Measurements from ENCODE around the gene DBN1.

DBN1 gene

DNA sequence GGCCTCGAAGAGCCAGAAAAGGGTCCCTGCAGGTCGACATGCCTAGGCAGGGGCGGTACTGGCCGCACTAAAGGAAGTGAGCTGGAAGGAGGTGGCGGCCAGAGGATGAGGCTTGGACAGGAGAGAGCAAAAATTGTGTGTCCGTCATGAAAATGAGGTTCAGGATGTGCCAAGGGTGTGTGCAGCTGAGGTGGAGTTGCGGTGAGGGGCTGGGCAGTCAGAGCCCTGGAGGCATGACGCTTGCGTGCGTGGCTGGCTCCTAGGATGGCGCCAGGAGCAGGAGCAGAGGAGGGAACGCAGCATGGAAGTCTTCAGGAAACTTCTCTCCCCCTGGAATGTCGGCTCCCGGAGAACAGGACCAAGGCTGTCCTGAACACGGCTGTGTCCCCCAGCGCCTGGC is 29.5 kb upstream of the DBN1 start:
- TF ChIP-seq REST (IDR thresholded peaks at IDR 0.05; ENCODE audit: insufficient read depth in 1 of 2, low read depth in 2 of 2, low read length in 2 of 2) (no peak), TAF1 (IDR thresholded peaks at IDR 0.05; ENCODE audit: borderline replicate concordance, insufficient read depth, low read length) (no peak), POLR2AphosphoS5 (IDR thresholded peaks at IDR 0.05; ENCODE audit: low read depth, low read length) (no peak), SIN3A (IDR thresholded peaks at IDR 0.05; ENCODE audit: borderline replicate concordance, insufficient read depth, low read length) (no peak), FOXP2 (optimal IDR thresholded peaks at IDR 0.05; ENCODE audit: borderline replicate concordance, extremely low read depth, extremely low read length, insufficient read depth) (no peak)

DNA sequence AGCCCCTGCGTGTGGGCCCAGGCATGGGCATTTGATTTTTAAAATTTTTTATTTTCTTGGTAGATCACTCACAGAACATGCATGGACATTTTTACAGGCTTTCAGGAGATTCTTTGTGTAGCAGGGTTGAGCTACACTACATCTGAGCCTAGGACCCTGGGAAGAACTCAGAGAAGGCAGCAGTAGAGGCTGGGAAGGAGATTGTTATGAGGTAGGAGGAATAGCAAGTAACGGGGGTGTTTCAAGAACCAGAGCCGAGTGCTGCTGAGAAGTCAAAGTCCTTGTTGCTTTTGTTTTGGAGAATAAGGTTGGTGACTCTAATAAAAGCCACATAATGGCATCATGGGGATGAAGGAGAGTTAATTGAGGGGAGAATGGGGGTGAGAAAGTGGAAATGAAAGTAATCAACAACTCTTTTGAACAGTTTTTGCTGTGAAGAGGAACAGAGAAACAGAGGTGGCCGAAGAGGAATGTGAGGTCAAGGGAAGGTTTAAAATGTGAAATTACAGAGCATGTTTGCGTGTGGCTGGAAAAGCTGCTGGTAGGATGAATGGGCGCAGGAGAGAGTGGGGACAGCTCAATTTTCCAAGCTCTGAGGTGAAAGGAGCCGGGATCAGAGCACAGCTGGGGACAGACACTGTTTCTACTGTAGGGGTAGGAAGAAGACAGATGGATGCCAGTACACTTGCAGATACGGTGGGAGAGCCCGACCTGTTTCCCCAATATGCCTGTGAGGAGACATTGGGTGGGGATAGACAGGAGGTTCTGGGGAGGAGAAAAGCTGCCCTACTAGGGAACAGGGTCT is 28.6 kb upstream of the DBN1 start:
- TF ChIP-seq TAF1 (IDR thresholded peaks at IDR 0.05; ENCODE audit: borderline replicate concordance, insufficient read depth, low read length): no peak
- no peak for TF ChIP-seq POLR2AphosphoS5 (IDR thresholded peaks at IDR 0.05; ENCODE audit: low read depth, low read length)
- no peak for TF ChIP-seq REST (IDR thresholded peaks at IDR 0.05; ENCODE audit: insufficient read depth in 1 of 2, low read depth in 2 of 2, low read length in 2 of 2)
- TF ChIP-seq FOXP2 (optimal IDR thresholded peaks at IDR 0.05; ENCODE audit: borderline replicate concordance, extremely low read depth, extremely low read length, insufficient read depth): no peak
- no peak for TF ChIP-seq SIN3A (IDR thresholded peaks at IDR 0.05; ENCODE audit: borderline replicate concordance, insufficient read depth, low read length)

DNA sequence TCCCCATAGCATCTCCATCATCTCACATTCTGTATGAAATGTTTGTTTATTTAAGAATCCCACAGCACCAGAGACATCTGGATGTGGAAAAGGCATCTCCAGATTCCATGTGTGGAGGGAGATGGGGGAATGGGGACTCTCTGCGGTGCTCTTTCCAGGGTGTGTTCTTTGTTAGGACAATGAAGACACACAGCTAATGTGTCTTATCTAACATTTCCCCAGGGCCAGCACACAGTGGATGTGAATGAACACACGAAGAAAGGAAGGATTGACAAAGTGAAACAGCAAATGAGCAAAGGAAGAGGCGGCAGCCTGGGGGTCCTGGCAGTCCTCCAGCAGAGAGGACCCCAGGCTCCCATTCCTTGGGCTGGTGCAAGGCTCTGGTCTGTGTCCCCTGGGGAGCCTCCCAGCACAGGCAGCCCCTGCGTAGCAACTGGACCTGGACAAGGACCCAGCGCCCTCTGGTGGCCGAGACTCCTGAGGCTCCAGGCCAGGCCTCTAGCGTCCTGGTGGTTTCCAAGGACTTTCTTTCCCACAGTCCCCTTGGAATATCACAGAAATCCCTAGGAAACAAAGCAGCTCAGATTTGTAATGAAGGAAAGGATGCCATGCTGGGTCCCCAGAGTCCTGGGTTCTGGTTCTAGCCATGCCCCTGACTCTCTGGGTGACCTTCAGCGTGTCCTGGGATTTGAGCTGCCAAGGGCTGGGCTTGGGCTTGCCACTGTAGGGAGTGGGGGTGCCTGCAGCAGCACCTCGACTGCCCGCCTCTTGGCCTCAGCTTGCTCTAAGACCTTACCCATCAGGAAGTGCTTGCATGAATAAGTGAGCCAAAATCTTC is 27.5 kb upstream of the DBN1 start:
- TF ChIP-seq FOXP2 (optimal IDR thresholded peaks at IDR 0.05; ENCODE audit: borderline replicate concordance, extremely low read depth, extremely low read length, insufficient read depth) (no peak), TAF1 (IDR thresholded peaks at IDR 0.05; ENCODE audit: borderline replicate concordance, insufficient read depth, low read length) (no peak), SIN3A (IDR thresholded peaks at IDR 0.05; ENCODE audit: borderline replicate concordance, insufficient read depth, low read length) (no peak)

- TF ChIP-seq POLR2AphosphoS5 (IDR thresholded peaks at IDR 0.05; ENCODE audit: low read depth, low read length): no peak
- TF ChIP-seq FOXP2 (optimal IDR thresholded peaks at IDR 0.05; ENCODE audit: borderline replicate concordance, extremely low read depth, extremely low read length, insufficient read depth): no peak
- no peak for TF ChIP-seq TAF1 (IDR thresholded peaks at IDR 0.05; ENCODE audit: borderline replicate concordance, insufficient read depth, low read length)
- no peak for TF ChIP-seq SIN3A (IDR thresholded peaks at IDR 0.05; ENCODE audit: borderline replicate concordance, insufficient read depth, low read length)
- no peak for TF ChIP-seq REST (IDR thresholded peaks at IDR 0.05; ENCODE audit: insufficient read depth in 1 of 2, low read depth in 2 of 2, low read length in 2 of 2)
Observed at GRCh38 chr5:177499842-177500241, 26.4 kb upstream of the DBN1 start.

DNA sequence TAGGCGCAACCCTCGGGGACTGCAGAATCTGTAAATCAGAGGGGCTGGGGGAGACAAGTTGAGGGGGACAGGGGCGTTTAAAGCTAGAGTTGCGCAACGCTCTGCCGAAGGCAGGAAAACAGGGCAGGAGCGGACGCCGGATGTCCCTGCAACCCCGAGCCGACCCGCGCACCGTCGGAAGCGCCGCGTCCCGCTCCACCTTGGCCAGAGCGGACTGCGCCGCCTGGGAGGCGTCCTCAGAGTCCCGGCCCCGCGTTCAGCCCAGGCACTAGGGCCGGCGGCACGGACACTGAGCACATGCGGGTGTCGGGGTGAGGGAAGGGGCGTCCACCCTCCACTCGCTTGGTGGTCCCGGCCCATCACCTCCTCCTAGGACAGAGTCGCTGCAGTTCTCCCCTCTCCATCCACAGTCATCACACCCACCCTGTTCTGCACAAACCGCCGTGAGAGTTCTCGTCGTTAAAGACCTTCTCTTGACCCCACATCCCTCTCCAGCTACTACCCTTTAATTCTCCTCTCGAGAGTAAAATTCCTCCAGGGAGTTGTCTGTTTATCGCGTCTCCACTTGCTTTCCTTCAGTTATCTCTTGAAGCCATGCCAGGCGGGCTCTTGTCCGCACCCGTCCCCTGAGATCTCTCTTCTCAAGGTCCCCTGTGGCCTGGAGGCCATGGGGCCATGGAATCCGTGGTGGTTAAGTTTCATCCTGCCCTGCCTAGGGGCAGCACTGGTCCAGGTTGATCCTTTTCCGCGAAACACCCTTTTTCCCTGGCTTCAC is 24.8 kb upstream of the DBN1 start:
- no peak for TF ChIP-seq REST (IDR thresholded peaks at IDR 0.05; ENCODE audit: insufficient read depth in 1 of 2, low read depth in 2 of 2, low read length in 2 of 2)
